ENCODE data around the gene SLC12A7. TPM values are rescaled to one million over a fixed set of nuclear protein-coding genes. Genes with fewer than 3 reads are reported as not detected.
"Not testable (repeated sequence)": the region's sequence is repeated elsewhere in the genome, so short reads cannot be mapped to it uniquely, and the experiment has no call there.

SLC12A7 gene
- total RNA-seq, 2 experiments from 2014 or later, result 10.1 to 10.8 TPM

GRCh38 chr5:1001406-1002270, 110.2 kb downstream of the SLC12A7 start:
- peak; percentile 7 for DNase-seq
- Mint-ChIP-seq H3K4me1 (ENCODE audit: low read depth) (peaks cover 27% of the 10 kb centered on the region), H3K9me3 (no peaks in the 10 kb centered on the region), H3K27me3 (peaks cover 21% of the 10 kb centered on the region), H3K4me3 (no peak overlapping the region), H3K36me3 (no peaks in the 10 kb centered on the region), H3K27ac (no peak overlapping the region)
- intact Hi-C loops (cut with micrococcal nuclease), result no loop called here
- POLR2A ChIA-PET, result no interaction called here
- CTCF ChIA-PET, result interaction anchor here (0.7 kb wide), 1 partner anchor 78 kb away, joined by 3 read pairs; no protein-coding TSS in a partner anchor

- H3K27ac Mint-ChIP-seq; H3K9me3 Mint-ChIP-seq; DNase-seq; H3K4me3 Mint-ChIP-seq; H3K36me3 Mint-ChIP-seq; POLR2A ChIA-PET; intact Hi-C loops (cut with micrococcal nuclease); CTCF ChIA-PET: not testable (repeated sequence)
- peaks cover 14% of the 10 kb centered on the region for H3K27me3 Mint-ChIP-seq
- peaks cover 27% of the 10 kb centered on the region for H3K4me1 Mint-ChIP-seq (ENCODE audit: low read depth)
Observed at GRCh38 chr5:1000831-1001230, 111.0 kb downstream of the SLC12A7 start.

Small RNA genes lying within 50 kb of the gene (microRNA-seq; reads per million reads assigned to microRNA genes)
- not detected for gene MIR4635 (ENCODE audit: borderline microRNAs expressed, borderline number of aligned reads, borderline replicate concordance)

Other genes with a start within 250 kb of the SLC12A7 start
- gene BRD9, start 219.3 kb downstream of the SLC12A7 start, total RNA-seq, result 10 to 100 TPM; 43.1 to 50.7 TPM
- gene TRIP13, start 219.2 kb downstream of the SLC12A7 start, total RNA-seq, result 10 to 100 TPM; 32.4 to 33.9 TPM
- gene NKD2, start 103.3 kb downstream of the SLC12A7 start, total RNA-seq, result 1 to 10 TPM in 1 of 2 experiments, under 1 TPM in 1; 0.41 to 1.1 TPM
- gene SLC6A19, start 89.5 kb upstream of the SLC12A7 start, total RNA-seq, result not detected
- gene SLC6A18, start 113.3 kb upstream of the SLC12A7 start, total RNA-seq, result not detected
- 1 to 10 TPM; 4.7 to 7.3 TPM for gene TERT, start 183.0 kb upstream of the SLC12A7 start, total RNA-seq
- 10 to 100 TPM; 70.1 to 72.9 TPM for gene CLPTM1L, start 233.0 kb upstream of the SLC12A7 start, total RNA-seq

All from activated CD4-positive, alpha-beta memory T cell treated with anti-CD3 and anti-CD28 coated beads for 36 hours (primary cell).